H1 (cell line): ENCODE measurements around the gene LRBA. TPM values are rescaled to one million over a fixed set of nuclear protein-coding genes. Genes with fewer than 3 reads are reported as not detected.

Source experiments
- SIN3A ChIP-seq, 2 experiments: IDR thresholded peaks in 1 of 2; conservative IDR thresholded peaks in 1 of 2; 2 replicates each; pipeline ENCODE4 v1.6.1; 2011 to 2012; ENCODE audit warnings: low read length in 2 of 2, improper control_type of control experiment in 1 of 2, low read depth in 1 of 2, mild to moderate bottlenecking in 1 of 2
- polyA plus RNA-seq, 7 experiments: library from polyadenylated mRNA; depleted of rRNA in 3 of 7; stranded (reverse) in 5 of 7; unstranded in 2 of 7; fragments of >200 nt in 5 of 7; fragments of 200-250 nt in 2 of 7; gene quantifications; 1 replicate in 5 of 7; 2 replicates in 1 of 7; 4 replicates in 1 of 7; pipeline versions ENCODE4 v1.2.1 to v1.2.3, GENCODE V29; 2011 to 2013; ENCODE audit warnings: missing spikeins in 2 of 7, mixed read lengths in 2 of 7
- total RNA-seq: library from RNA; stranded (reverse); fragmentation: NEBNext Ultra II Directional; extraction: Animal tissue kit (Norgen Biotek cat#: 25700); gene quantifications from 2 replicates; pipeline ENCODE4 v1.2.1, GENCODE V29; 2021
- TF ChIP-seq, protein P1 (sequence below): IDR thresholded peaks from 2 replicates; pipeline ENCODE4 v1.6.1; 2012; ENCODE audit warnings: inconsistent platforms
- TF ChIP-seq, protein P2 (sequence below): fragments of 300-600 bp; sonication (generic); IDR thresholded peaks from 2 replicates; pipeline ENCODE4 v1.7.1; 2012; ENCODE audit warnings: low read length, moderate library complexity, mild to moderate bottlenecking, inconsistent platforms; ENCODE audit not compliant: insufficient replicate concordance

LRBA gene
- total and polyA plus RNA-seq, 2 of the 8 experiments (the other 6 are each of a cell fraction or from before 2014, with no cell fraction given): 54.6 to 83.2 TPM

DNA sequence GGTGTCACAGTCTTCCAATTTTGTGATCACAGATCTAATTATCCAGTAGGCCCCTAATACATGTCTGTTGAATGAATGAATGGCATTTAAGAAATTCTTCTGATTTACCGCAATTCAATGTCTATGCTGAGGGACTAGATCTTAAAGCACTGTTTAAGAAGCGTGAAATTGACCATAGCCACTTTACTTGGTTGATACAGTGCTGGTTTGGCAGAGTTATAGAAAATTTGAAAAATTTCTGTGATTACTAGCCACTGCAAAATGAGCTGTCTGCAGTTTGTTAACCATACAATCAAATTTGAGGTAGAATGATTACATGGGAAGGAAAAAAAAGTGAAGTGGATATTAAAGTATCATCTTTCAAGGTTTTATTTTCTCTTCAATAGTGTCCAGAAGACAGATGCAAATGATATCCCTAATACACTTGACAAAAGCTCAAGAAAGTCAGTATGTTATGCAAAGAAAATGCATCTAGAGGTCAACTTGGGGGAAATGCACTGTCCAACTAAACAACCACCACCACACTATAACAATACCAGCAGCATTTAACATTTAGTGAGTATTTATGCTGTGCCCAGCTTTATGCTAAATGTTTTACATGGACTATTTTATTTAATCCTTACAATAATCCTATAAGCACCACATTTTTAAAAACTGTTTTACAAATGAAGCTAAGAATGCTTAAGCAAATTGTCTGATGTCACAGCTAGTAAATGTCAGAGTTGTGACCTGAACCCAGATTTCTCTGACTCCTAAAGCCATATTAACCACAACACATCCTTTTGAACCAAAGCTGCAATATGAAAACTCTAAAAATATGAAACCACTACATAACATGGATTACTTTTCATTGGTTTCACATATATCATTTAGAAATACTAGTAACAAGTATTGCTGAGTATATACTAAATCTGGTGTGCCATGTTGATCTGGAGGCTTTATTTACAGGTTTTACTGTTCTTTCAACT is 651.1 kb downstream of the LRBA start (continued):
- TF ChIP-seq, protein P1, sequence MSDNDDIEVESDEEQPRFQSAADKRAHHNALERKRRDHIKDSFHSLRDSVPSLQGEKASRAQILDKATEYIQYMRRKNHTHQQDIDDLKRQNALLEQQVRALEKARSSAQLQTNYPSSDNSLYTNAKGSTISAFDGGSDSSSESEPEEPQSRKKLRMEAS: no peak
- TF ChIP-seq SIN3A (conservative IDR thresholded peaks at IDR 0.05 in 1 of 2, IDR thresholded peaks at IDR 0.05 in 1 of 2; ENCODE audit: low read depth in 1 of 2, low read length in 2 of 2): no peak
- TF ChIP-seq, protein P2, sequence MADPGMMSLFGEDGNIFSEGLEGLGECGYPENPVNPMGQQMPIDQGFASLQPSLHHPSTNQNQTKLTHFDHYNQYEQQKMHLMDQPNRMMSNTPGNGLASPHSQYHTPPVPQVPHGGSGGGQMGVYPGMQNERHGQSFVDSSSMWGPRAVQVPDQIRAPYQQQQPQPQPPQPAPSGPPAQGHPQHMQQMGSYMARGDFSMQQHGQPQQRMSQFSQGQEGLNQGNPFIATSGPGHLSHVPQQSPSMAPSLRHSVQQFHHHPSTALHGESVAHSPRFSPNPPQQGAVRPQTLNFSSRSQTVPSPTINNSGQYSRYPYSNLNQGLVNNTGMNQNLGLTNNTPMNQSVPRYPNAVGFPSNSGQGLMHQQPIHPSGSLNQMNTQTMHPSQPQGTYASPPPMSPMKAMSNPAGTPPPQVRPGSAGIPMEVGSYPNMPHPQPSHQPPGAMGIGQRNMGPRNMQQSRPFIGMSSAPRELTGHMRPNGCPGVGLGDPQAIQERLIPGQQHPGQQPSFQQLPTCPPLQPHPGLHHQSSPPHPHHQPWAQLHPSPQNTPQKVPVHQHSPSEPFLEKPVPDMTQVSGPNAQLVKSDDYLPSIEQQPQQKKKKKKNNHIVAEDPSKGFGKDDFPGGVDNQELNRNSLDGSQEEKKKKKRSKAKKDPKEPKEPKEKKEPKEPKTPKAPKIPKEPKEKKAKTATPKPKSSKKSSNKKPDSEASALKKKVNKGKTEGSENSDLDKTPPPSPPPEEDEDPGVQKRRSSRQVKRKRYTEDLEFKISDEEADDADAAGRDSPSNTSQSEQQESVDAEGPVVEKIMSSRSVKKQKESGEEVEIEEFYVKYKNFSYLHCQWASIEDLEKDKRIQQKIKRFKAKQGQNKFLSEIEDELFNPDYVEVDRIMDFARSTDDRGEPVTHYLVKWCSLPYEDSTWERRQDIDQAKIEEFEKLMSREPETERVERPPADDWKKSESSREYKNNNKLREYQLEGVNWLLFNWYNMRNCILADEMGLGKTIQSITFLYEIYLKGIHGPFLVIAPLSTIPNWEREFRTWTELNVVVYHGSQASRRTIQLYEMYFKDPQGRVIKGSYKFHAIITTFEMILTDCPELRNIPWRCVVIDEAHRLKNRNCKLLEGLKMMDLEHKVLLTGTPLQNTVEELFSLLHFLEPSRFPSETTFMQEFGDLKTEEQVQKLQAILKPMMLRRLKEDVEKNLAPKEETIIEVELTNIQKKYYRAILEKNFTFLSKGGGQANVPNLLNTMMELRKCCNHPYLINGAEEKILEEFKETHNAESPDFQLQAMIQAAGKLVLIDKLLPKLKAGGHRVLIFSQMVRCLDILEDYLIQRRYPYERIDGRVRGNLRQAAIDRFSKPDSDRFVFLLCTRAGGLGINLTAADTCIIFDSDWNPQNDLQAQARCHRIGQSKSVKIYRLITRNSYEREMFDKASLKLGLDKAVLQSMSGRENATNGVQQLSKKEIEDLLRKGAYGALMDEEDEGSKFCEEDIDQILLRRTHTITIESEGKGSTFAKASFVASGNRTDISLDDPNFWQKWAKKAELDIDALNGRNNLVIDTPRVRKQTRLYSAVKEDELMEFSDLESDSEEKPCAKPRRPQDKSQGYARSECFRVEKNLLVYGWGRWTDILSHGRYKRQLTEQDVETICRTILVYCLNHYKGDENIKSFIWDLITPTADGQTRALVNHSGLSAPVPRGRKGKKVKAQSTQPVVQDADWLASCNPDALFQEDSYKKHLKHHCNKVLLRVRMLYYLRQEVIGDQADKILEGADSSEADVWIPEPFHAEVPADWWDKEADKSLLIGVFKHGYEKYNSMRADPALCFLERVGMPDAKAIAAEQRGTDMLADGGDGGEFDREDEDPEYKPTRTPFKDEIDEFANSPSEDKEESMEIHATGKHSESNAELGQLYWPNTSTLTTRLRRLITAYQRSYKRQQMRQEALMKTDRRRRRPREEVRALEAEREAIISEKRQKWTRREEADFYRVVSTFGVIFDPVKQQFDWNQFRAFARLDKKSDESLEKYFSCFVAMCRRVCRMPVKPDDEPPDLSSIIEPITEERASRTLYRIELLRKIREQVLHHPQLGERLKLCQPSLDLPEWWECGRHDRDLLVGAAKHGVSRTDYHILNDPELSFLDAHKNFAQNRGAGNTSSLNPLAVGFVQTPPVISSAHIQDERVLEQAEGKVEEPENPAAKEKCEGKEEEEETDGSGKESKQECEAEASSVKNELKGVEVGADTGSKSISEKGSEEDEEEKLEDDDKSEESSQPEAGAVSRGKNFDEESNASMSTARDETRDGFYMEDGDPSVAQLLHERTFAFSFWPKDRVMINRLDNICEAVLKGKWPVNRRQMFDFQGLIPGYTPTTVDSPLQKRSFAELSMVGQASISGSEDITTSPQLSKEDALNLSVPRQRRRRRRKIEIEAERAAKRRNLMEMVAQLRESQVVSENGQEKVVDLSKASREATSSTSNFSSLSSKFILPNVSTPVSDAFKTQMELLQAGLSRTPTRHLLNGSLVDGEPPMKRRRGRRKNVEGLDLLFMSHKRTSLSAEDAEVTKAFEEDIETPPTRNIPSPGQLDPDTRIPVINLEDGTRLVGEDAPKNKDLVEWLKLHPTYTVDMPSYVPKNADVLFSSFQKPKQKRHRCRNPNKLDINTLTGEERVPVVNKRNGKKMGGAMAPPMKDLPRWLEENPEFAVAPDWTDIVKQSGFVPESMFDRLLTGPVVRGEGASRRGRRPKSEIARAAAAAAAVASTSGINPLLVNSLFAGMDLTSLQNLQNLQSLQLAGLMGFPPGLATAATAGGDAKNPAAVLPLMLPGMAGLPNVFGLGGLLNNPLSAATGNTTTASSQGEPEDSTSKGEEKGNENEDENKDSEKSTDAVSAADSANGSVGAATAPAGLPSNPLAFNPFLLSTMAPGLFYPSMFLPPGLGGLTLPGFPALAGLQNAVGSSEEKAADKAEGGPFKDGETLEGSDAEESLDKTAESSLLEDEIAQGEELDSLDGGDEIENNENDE: no peak
